GM12878 (cell line): Measurements from ENCODE around the gene DNMT3A. TPM values are rescaled to one million over a fixed set of nuclear protein-coding genes. Genes with fewer than 3 reads are reported as not detected.

Experiments used
- ATAC-seq: fragments of 200-7000 bp; cut with Tn5 transposase; 3 replicates; pipeline ENCODE4 v1.9.1; 2020; ENCODE audit warnings: mild to moderate bottlenecking, moderate library complexity
- BruUV-seq: library from RNA; stranded (reverse); fragments of 400-500 nt; replicated peaks from 2 replicates; lab custom pipeline; 2021; lab: Mats Ljungman, UMichigan
- CTCF ChIA-PET: fragments of 300-600 bp; sonication (Branson Sonifier 250); formaldehyde crosslinking; extraction: SDS; loops from one replicate; lab custom pipeline; 2021; ENCODE audit warnings: inconsistent platforms; lab: Yijun Ruan, JAX
- POLR2A ChIA-PET: fragments of 350-600 bp; formaldehyde crosslinking; extraction: SDS; loops from one replicate; lab custom pipeline; 2021; ENCODE audit warnings: inconsistent platforms; lab: Charles Lee
- RAD21 ChIA-PET: fragments of 300-600 bp; sonication (Branson Sonifier 250); formaldehyde crosslinking; loops from one replicate; lab custom pipeline; 2023; ENCODE audit warnings: antibody characterized with exemption; ENCODE audit not compliant: unreplicated experiment; lab: Charles Lee
- SMC1A ChIA-PET: fragments of 300-600 bp; sonication (Branson Sonifier 250); formaldehyde crosslinking; loops from one replicate; lab custom pipeline; 2023; ENCODE audit not compliant: unreplicated experiment, uncharacterized antibody; lab: Charles Lee
- DNase-seq: peaks from one replicate; pipeline ENCODE4 v3.0.0-alpha.2; 2011; ENCODE audit warnings: low read depth, low spot score
- FAIRE-seq: peaks from 3 replicates; lab custom pipeline; 2011; peaks lifted over from hg19 to GRCh38; lab: Jason Lieb, UNC
- H2AFZ ChIP-seq: 2 replicates; pipeline ENCODE4 v1.6.0; 2011; ENCODE audit warnings: low read depth, low read length, control low read depth; ENCODE audit not compliant: control insufficient read depth
- H3K27ac ChIP-seq: 2 replicates; pipeline ENCODE4 v1.5.1; 2011; ENCODE audit warnings: control low read depth; ENCODE audit not compliant: control insufficient read depth, insufficient read depth
- H3K27me3 ChIP-seq, 2 experiments: replicated peaks in 1 of 2; 2 replicates each; pipeline versions ENCODE4 v1.6.0 to v1.6.1; 2011; ENCODE audit warnings: low read length in 1 of 2; ENCODE audit not compliant: control insufficient read depth in 2 of 2, insufficient read depth in 2 of 2
- H3K36me3 ChIP-seq, 2 experiments: 2 replicates each; pipeline ENCODE4 v1.5.1; 2011; ENCODE audit warnings: low read length in 1 of 2; ENCODE audit not compliant: control insufficient read depth in 2 of 2, insufficient read depth in 2 of 2
- H3K4me1 ChIP-seq: 2 replicates; pipeline ENCODE4 v1.6.1; 2011; ENCODE audit warnings: mild to moderate bottlenecking, low read length, moderate library complexity, mixed read lengths; ENCODE audit not compliant: control insufficient read depth, insufficient read depth
- H3K4me2 ChIP-seq: 2 replicates; pipeline ENCODE4 v1.6.0; 2011; ENCODE audit warnings: control low read depth; ENCODE audit not compliant: control insufficient read depth, insufficient read depth
- H3K4me3 ChIP-seq: fragments of 200-600 bp; sonication (generic); 2 replicates; pipeline ENCODE4 v1.5.1; 2016
- H3K79me2 ChIP-seq: 2 replicates; pipeline ENCODE4 v1.6.0; 2011; ENCODE audit warnings: low read length; ENCODE audit not compliant: control insufficient read depth, insufficient read depth
- H3K9ac ChIP-seq: 2 replicates; pipeline ENCODE4 v1.8.0; 2011; ENCODE audit warnings: low read length, control low read depth, mixed read lengths; ENCODE audit not compliant: control insufficient read depth, insufficient read depth
- H3K9me3 ChIP-seq: replicated peaks from 3 replicates; pipeline ENCODE4 v1.5.1; 2011; ENCODE audit warnings: mild to moderate bottlenecking, low read length; ENCODE audit not compliant: control insufficient read depth, insufficient read depth
- H4K20me1 ChIP-seq: 2 replicates; pipeline ENCODE4 v1.6.0; 2011; ENCODE audit not compliant: control insufficient read depth, insufficient read depth
- CHD1 ChIP-seq: IDR thresholded peaks from 2 replicates; pipeline ENCODE4 v1.6.1; 2012; ENCODE audit warnings: low read depth, low read length, improper control_type of control experiment
- ESRRA ChIP-seq: IDR thresholded peaks from 2 replicates; pipeline ENCODE4 v1.6.1; 2012; ENCODE audit warnings: mild to moderate bottlenecking, low read length, improper control_type of control experiment
- FOXM1 ChIP-seq: IDR thresholded peaks from 2 replicates; pipeline ENCODE4 v1.6.1; 2012; ENCODE audit warnings: low read depth, mild to moderate bottlenecking, inconsistent platforms, low read length, moderate library complexity
- IKZF2 ChIP-seq, 2 experiments: fragments of 450-650 bp; IDR thresholded peaks; 2 replicates each; pipeline ENCODE4 v1.6.1; 2017; ENCODE audit warnings: mild to moderate bottlenecking in 2 of 2, moderate library complexity in 2 of 2
- NBN ChIP-seq: fragments of 450-650 bp; IDR thresholded peaks from 2 replicates; pipeline ENCODE4 v1.6.1; 2016
- POLR2A ChIP-seq: IDR thresholded peaks from 2 replicates; pipeline ENCODE4 v1.6.1; 2011; ENCODE audit warnings: low read depth, mild to moderate bottlenecking, low read length
- RBBP5 ChIP-seq: fragments of 200-600 bp; sonication (generic); conservative IDR thresholded peaks from 2 replicates; pipeline ENCODE4 v1.6.1; 2016
- RCOR1 ChIP-seq: conservative IDR thresholded peaks from 2 replicates; pipeline ENCODE4 v1.6.1; 2012; ENCODE audit warnings: low read depth, low read length, improper control_type of control experiment
- SIX5 ChIP-seq: IDR thresholded peaks from 2 replicates; pipeline ENCODE4 v1.6.1; 2011; ENCODE audit warnings: mild to moderate bottlenecking, low read depth, low read length, moderate library complexity; ENCODE audit not compliant: severe bottlenecking
- SMARCA5 ChIP-seq: fragments of 450-650 bp; IDR thresholded peaks from 2 replicates; pipeline ENCODE4 v1.6.1; 2017; ENCODE audit warnings: mild to moderate bottlenecking
- STAT1 ChIP-seq: fragments of 450-650 bp; conservative IDR thresholded peaks from 2 replicates; pipeline ENCODE4 v1.6.1; 2014; ENCODE audit warnings: antibody characterized with exemption, mild to moderate bottlenecking
- TCF12 ChIP-seq: IDR thresholded peaks from 2 replicates; pipeline ENCODE4 v1.6.1; 2011; ENCODE audit warnings: low read depth, mild to moderate bottlenecking, low read length
- TCF3 ChIP-seq: IDR thresholded peaks from 2 replicates; pipeline ENCODE4 v1.6.1; 2012; ENCODE audit warnings: low read depth, mild to moderate bottlenecking, low read length, borderline replicate concordance; ENCODE audit not compliant: insufficient read depth
- WGBS: methylation state at CpG from one replicate; pipeline ENCODE4 v1.1.6; 2016; ENCODE audit warnings: low lambda C conversion rate; ENCODE audit not compliant: insufficient replicate concordance, insufficient coverage; ENCODE audit errors: missing lambda C conversion rate; 5-methylcytosine and 5-hydroxymethylcytosine counted together
- in situ Hi-C: fragments of 300-500 bp; cut with MboI; formaldehyde crosslinking; loops from 9 replicates; pipeline ENCODE4 v1.14.3; 2018; ENCODE audit warnings: mixed read lengths
- intact Hi-C: fragments of 100-400 bp; cut with micrococcal nuclease; formaldehyde crosslinking; loops from one replicate; pipeline ENCODE4 v1.14.2; 2022; ENCODE audit not compliant: unreplicated experiment
- polyA plus RNA-seq, 11 experiments: library from polyadenylated mRNA; depleted of rRNA in 4 of 11; unstranded in 6 of 11; stranded (reverse) in 5 of 11; fragments of >200 nt; fragmentation: Nextera tagmentation in 4 of 11; fragmentation: Illumina TruSeq in 1 of 11; extraction: Ambion mirVana in 4 of 11; extraction: Trizol in 1 of 11; gene quantifications; 1 replicate in 1 of 11; 2 replicates in 10 of 11; pipeline versions ENCODE4 v1.2.1 to v1.2.3, GENCODE V29; 2011 to 2016; ENCODE audit warnings: inconsistent platforms in 2 of 11, missing spikeins in 2 of 11, low read depth in 1 of 11
- total RNA-seq, 4 experiments: library from RNA; depleted of rRNA in 3 of 4; stranded (reverse); fragments of >200 nt in 3 of 4; fragmentation: Illumina TruSeq in 1 of 4; extraction: Trizol in 1 of 4; gene quantifications; 2 replicates each; pipeline versions ENCODE4 v1.2.1 to v1.2.3, GENCODE V29; 2013 to 2021

Gene DNMT3A
- total and polyA plus RNA-seq, 10 of the 15 experiments (the other 5 are each of a cell fraction or from before 2014, with no cell fraction given), result 7.4 to 51.6 (median 17.4) TPM

GRCh38 chr2:25236736-25237135 lies 105.0 kb downstream of the DNMT3A start:
- ChIA-PET CTCF (interaction anchor here (0.5 to 1.2 kb wide), 2 partner anchors 41 to 106 kb away, joined by 3 read pairs; partner anchors contain the start of gene DNMT3A), SMC1A (interaction anchor here (0.5 to 0.7 kb wide), 2 partner anchors 9 to 282 kb away, joined by 3 read pairs; no protein-coding TSS in a partner anchor), RAD21 (no interaction called here), POLR2A (no interaction called here)
- in situ Hi-C loops (no loop called here), intact Hi-C loops (no loop called here)
- Histone ChIP-seq H3K4me3 (no peak overlapping the region), H3K9ac (no peak overlapping the region), H4K20me1 (no peaks in the 10 kb centered on the region), H3K27me3 (no peaks in the 10 kb centered on the region), H3K36me3 (peaks cover 19 to 50% of the 10 kb centered on the region in 2 experiments), H3K27ac (no peak overlapping the region), H2AFZ (no peak overlapping the region), H3K79me2 (no peaks in the 10 kb centered on the region), H3K4me1 (no peaks in the 10 kb centered on the region), H3K9me3 (no peaks in the 10 kb centered on the region), H3K4me2 (no peak overlapping the region)
- no TSS peak for BruUV-seq
- DNase-seq, result no peak
- no peak for TF ChIP-seq CHD1
- TF ChIP-seq TCF3, result no peak
- no peak for TF ChIP-seq TCF12
- TF ChIP-seq SMARCA5, result no peak
- TF ChIP-seq FOXM1, result no peak
- TF ChIP-seq RCOR1, result no peak
- TF ChIP-seq SIX5, result no peak
- no peak for TF ChIP-seq POLR2A
- no peak for TF ChIP-seq RBBP5
- TF ChIP-seq NBN, result no peak
- TF ChIP-seq ESRRA, result no peak
- no peak for TF ChIP-seq IKZF2 (IDR thresholded peaks at IDR 0.05)
- TF ChIP-seq STAT1, result no peak
- WGBS, result 88% methylated on average over 8 of the region's 8 CpGs
- no peak for FAIRE-seq
- ATAC-seq, result no peak
